ENCODE measurements around the gene CC2D2A.

- TF ChIP-seq CTCF (IDR thresholded peaks at IDR 0.05; ENCODE audit: low read depth, low read length) (no peak), MAX (IDR thresholded peaks at IDR 0.05; ENCODE audit: low read depth, low read length) (no peak)
Observed at GRCh38 chr4:15544248-15544729, 74.6 kb downstream of the CC2D2A start.
